ENCODE measurements around the gene CNTN4.

- TF ChIP-seq ZNF274 (IDR thresholded peaks at IDR 0.05; ENCODE audit: low read depth, low read length) (no peak), SUZ12 (IDR thresholded peaks at IDR 0.05; ENCODE audit: extremely low read depth, insufficient read depth, insufficient read length) (no peak)
These were observed 444.6 kb downstream of the CNTN4 start for GRCh38 chr3:2543247-2543646.
